SU-DHL-6 (cell line): ENCODE measurements around the gene GAB2.

Experiments used
- CTCF ChIP-seq: fragments of 200-600 bp; sonication (generic); IDR thresholded peaks from one replicate; pipeline ENCODE4 v1.5.1; 2017; ENCODE audit warnings: antibody characterized with exemption, mild to moderate bottlenecking, low read length, moderate library complexity; ENCODE audit not compliant: insufficient read depth, poor library complexity, severe bottlenecking
- EZH2phosphoT487 ChIP-seq: fragments of 200-600 bp; sonication (generic), shearing (Covaris generic); conservative IDR thresholded peaks from 2 replicates; pipeline ENCODE4 v1.6.1; 2018; ENCODE audit warnings: mild to moderate bottlenecking, antibody characterized with exemption, low read length, moderate library complexity, mixed read lengths

DNA sequence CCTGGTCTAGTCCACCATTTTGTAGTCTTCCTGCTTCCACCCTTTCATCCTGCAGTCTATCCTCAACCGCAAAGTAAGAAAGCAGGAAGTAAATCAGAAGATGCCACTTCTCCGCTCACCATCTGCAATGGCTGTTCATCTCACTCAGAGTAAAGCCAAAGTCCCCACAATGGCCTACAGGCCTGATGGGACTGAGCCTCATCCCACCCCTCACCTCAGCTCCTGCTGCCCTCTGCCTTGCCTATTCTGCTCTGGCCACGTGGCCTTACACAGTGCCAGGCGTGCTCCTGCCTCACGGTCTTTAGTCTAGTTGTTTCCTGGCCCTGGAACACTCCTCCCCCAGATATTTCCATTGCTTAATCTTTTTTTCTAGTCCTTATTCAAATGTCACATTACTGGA, 133.4 kb downstream of the GAB2 start:
- TF ChIP-seq CTCF (no peak), EZH2phosphoT487 (no peak)
